ENCODE data around the gene PAX6. TPM values are rescaled to one million over a fixed set of nuclear protein-coding genes. Genes with fewer than 3 reads are reported as not detected.

Gene PAX6
- total and polyA plus RNA-seq, 9 of the 15 experiments (the other 6 are each of a cell fraction or from before 2014, with no cell fraction given), result 1.5 to 10.9 (median 5.3) TPM

GRCh38 chr11:31845331-31845730 lies 34.2 kb upstream of the PAX6 start:
- no peaks in the 10 kb centered on the region for H3K4me1 ChIP-seq (replicated peaks in 1 of 2; ENCODE audit: control insufficient read depth in 2 of 2, insufficient read depth in 2 of 2, low read length in 2 of 2)
- 0% methylated on average over 1 of the region's 1 CpG for WGBS (ENCODE audit: insufficient coverage, low coverage, missing lambda C conversion rate)
- in situ Hi-C loops (cut with MboI), result no loop called here
- no peaks in the 10 kb centered on the region for H4K20me1 ChIP-seq (replicated peaks; ENCODE audit: control insufficient read depth, insufficient read depth, low read length)
- no peak overlapping the region for H3K9ac ChIP-seq (ENCODE audit: insufficient read depth in 1 of 2, low read depth in 2 of 2, low read length in 2 of 2)
- ATAC-seq (no peak), DNase-seq (ENCODE audit: extremely low read depth in 1 of 4, low spot score in 3 of 4) (no peak), FAIRE-seq (no peak)
- H3K79me2 ChIP-seq (ENCODE audit: control insufficient read depth, insufficient read depth, low read length), result no peaks in the 10 kb centered on the region
- no peak overlapping the region for H3K4me2 ChIP-seq (ENCODE audit: insufficient read depth, low read length)
- H3K9me3 ChIP-seq (replicated peaks; ENCODE audit: control insufficient read depth, insufficient read depth, low read depth, low read length), result no peaks in the 10 kb centered on the region
- no peak overlapping the region for H3K4me3 ChIP-seq
- H3K36me3 ChIP-seq (ENCODE audit: control insufficient read depth, insufficient read depth, low read length), result no peaks in the 10 kb centered on the region
- H2AFZ ChIP-seq (ENCODE audit: low read depth, low read length), result no peak overlapping the region
- no TSS peak for BruUV-seq (replicated peaks)
- no peak overlapping the region for H3K27ac ChIP-seq (ENCODE audit: extremely low read depth, low read depth, low read length)
- intact Hi-C loops (cut with micrococcal nuclease), result no loop called here
- ChIA-PET POLR2A (no interaction called here), CTCF (ENCODE audit: low intra/inter-chr PET ratio) (no interaction called here)
- H3K27me3 ChIP-seq (ENCODE audit: control insufficient read depth in 2 of 2, insufficient read depth in 2 of 2, low read length in 2 of 2), result no peaks in the 10 kb centered on the region
- H3K9me1 ChIP-seq (ENCODE audit: control insufficient read depth, insufficient read depth, low read length), result no peaks in the 10 kb centered on the region
- no peak for TF ChIP-seq ZNF77 (CRISPR knock-in tag; IDR thresholded peaks at IDR 0.05)
- no peak for TF ChIP-seq DNMT1 (IDR thresholded peaks at IDR 0.05)
- TF ChIP-seq, protein P1, sequence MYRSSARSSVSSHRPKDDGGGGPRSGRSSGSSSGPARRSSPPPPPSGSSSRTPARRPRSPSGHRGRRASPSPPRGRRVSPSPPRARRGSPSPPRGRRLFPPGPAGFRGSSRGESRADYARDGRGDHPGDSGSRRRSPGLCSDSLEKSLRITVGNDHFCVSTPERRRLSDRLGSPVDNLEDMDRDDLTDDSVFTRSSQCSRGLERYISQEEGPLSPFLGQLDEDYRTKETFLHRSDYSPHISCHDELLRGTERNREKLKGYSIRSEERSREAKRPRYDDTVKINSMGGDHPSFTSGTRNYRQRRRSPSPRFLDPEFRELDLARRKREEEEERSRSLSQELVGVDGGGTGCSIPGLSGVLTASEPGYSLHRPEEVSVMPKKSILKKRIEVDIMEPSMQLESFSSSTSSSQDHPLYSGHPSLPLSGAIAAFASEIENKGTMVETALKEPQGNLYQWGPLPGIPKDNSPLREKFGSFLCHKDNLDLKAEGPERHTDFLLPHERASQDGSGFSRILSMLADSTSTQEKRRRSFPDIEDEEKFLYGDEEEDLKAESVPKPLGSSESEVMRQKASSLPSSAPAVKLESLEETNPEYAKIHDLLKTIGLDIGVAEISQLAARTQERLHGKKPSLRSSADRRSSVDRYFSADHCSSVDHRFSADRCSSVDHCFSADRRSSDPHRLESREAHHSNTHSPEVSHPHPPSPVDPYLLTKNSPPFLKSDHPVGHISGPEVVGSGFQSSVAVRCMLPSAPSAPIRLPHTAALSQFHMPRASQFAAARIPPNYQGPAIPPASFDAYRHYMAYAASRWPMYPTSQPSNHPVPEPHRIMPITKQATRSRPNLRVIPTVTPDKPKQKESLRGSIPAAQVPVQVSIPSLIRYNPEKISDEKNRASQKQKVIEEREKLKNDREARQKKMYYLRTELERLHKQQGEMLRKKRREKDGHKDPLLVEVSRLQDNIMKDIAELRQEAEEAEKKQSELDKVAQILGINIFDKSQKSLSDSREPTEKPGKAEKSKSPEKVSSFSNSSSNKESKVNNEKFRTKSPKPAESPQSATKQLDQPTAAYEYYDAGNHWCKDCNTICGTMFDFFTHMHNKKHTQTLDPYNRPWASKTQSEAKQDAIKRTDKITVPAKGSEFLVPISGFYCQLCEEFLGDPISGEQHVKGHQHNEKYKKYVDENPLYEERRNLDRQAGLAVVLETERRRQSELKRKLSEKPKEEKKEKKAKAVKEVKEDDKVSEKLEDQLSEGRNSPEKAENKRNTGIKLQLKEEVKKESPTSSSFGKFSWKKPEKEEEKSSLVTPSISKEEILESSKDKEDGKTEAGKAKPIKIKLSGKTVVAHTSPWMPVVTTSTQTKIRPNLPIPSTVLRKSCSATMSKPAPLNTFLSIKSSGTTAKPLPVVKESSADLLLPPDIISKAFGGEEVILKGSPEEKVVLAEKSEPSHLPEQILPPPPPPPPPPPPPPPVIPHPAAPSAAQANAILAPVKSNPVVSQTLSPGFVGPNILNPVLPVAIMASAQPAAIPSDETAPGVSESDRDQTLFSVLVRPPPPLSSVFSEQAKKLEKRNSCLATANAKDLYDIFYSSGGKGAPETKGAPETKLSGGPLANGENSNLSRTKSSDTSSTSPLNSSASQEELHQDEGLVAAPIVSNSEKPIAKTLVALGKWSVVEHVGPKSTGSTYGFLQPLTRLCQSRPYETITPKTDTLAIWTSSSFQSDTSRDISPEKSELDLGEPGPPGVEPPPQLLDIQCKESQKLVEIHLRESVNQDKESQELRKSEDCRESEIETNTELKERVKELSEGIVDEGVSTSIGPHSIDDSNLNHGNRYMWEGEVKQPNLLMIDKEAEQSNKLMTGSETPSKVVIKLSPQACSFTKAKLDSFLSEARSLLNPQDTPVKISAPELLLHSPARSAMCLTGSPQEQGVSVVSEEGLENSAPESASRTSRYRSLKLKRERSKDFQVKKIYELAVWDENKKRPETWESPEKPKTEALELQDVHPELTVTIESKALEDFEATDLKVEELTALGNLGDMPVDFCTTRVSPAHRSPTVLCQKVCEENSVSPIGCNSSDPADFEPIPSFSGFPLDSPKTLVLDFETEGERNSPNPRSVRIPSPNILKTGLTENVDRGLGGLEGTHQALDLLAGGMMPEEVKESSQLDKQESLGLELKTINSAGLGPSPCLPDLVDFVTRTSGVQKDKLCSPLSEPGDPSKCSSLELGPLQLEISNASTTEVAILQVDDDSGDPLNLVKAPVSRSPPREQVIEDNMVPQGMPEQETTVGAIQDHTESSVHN (IDR thresholded peaks at IDR 0.05; ENCODE audit: borderline replicate concordance in 1 of 2, low read depth in 1 of 2), result no peak
- no peak for TF ChIP-seq CBX1 (IDR thresholded peaks at IDR 0.05; ENCODE audit: low read depth)
- no peak for TF ChIP-seq ETV5 (CRISPR knock-in tag; IDR thresholded peaks at IDR 0.05; ENCODE audit: low read depth)
- TF ChIP-seq ARNT (IDR thresholded peaks at IDR 0.05), result no peak
- TF ChIP-seq ZNF23 (CRISPR knock-in tag; IDR thresholded peaks at IDR 0.05), result no peak
- TF ChIP-seq, protein P2, sequence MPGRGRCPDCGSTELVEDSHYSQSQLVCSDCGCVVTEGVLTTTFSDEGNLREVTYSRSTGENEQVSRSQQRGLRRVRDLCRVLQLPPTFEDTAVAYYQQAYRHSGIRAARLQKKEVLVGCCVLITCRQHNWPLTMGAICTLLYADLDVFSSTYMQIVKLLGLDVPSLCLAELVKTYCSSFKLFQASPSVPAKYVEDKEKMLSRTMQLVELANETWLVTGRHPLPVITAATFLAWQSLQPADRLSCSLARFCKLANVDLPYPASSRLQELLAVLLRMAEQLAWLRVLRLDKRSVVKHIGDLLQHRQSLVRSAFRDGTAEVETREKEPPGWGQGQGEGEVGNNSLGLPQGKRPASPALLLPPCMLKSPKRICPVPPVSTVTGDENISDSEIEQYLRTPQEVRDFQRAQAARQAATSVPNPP (IDR thresholded peaks at IDR 0.05; ENCODE audit: borderline replicate concordance, insufficient read depth, insufficient read length), result no peak
- no peak for TF ChIP-seq ILK (tag; IDR thresholded peaks at IDR 0.05; ENCODE audit: borderline replicate concordance, low read depth)
- TF ChIP-seq ZFP36 (IDR thresholded peaks at IDR 0.05; ENCODE audit: low read depth, low read length, partially characterized antibody), result no peak
- no peak for TF ChIP-seq SMARCE1 (IDR thresholded peaks at IDR 0.05)

Data from K562 (cell line).